Hepatocyte (in vitro differentiated cells): Measurements from ENCODE around the gene MAST4. TPM values are rescaled to one million over a fixed set of nuclear protein-coding genes. Genes with fewer than 3 reads are reported as not detected.

Experiments used
- DNase-seq: peaks from one replicate; pipeline ENCODE4 v3.0.0-alpha.2; 2016; ENCODE audit warnings: low spot score
- H2AFZ ChIP-seq: fragments of 200-600 bp; sonication (generic); 2 replicates; pipeline ENCODE4 v1.6.0; 2016; ENCODE audit warnings: antibody characterized with exemption, mild to moderate bottlenecking
- H3K27ac ChIP-seq: fragments of 200-600 bp; sonication (generic); 2 replicates; pipeline ENCODE4 v1.5.1; 2016; ENCODE audit warnings: mild to moderate bottlenecking
- H3K27me3 ChIP-seq: fragments of 200-600 bp; sonication (generic); 2 replicates; pipeline ENCODE4 v1.6.1; 2016
- H3K36me3 ChIP-seq: fragments of 200-600 bp; sonication (generic); replicated peaks from 2 replicates; pipeline ENCODE4 v1.5.1; 2016; ENCODE audit warnings: low read depth; ENCODE audit not compliant: insufficient read depth
- H3K4me1 ChIP-seq: fragments of 200-600 bp; sonication (generic); 2 replicates; pipeline ENCODE4 v1.5.1; 2016; ENCODE audit warnings: mild to moderate bottlenecking, moderate library complexity; ENCODE audit not compliant: insufficient read depth
- H3K4me2 ChIP-seq: fragments of 200-600 bp; sonication (generic); 2 replicates; pipeline ENCODE4 v1.6.0; 2016
- H3K4me3 ChIP-seq: fragments of 200-600 bp; sonication (generic); 2 replicates; pipeline ENCODE4 v1.5.1; 2016; ENCODE audit warnings: mild to moderate bottlenecking
- H3K79me2 ChIP-seq: fragments of 200-600 bp; sonication (generic); 2 replicates; pipeline ENCODE4 v1.6.0; 2017; ENCODE audit warnings: mild to moderate bottlenecking
- H3K9me2 ChIP-seq: fragments of 200-600 bp; sonication (generic); replicated peaks from 2 replicates; pipeline ENCODE4 v1.6.0; 2017; ENCODE audit warnings: mild to moderate bottlenecking; ENCODE audit not compliant: insufficient read depth
- H3K9me3 ChIP-seq: fragments of 200-600 bp; sonication (generic); 2 replicates; pipeline ENCODE4 v1.5.1; 2016; ENCODE audit warnings: low read depth, mild to moderate bottlenecking
- H4K20me1 ChIP-seq: fragments of 200-600 bp; sonication (generic); 2 replicates; pipeline ENCODE4 v1.6.0; 2016; ENCODE audit warnings: mild to moderate bottlenecking; ENCODE audit not compliant: insufficient read depth, poor library complexity, severe bottlenecking
- CTCF ChIP-seq: fragments of 200-600 bp; sonication (generic); IDR thresholded peaks from 2 replicates; pipeline ENCODE4 v1.5.1; 2016; ENCODE audit warnings: antibody characterized with exemption, mild to moderate bottlenecking; ENCODE audit not compliant: poor library complexity
- EZH2 ChIP-seq: fragments of 200-600 bp; sonication (generic); IDR thresholded peaks from 2 replicates; pipeline ENCODE4 v1.6.1; 2016; ENCODE audit warnings: antibody characterized with exemption, mild to moderate bottlenecking, borderline replicate concordance
- EZH2phosphoT487 ChIP-seq: fragments of 200-600 bp; sonication (generic); IDR thresholded peaks from one replicate; pipeline ENCODE4 v1.6.1; 2018; ENCODE audit warnings: antibody characterized with exemption, mild to moderate bottlenecking, low read depth, moderate library complexity; ENCODE audit not compliant: unreplicated experiment, severe bottlenecking
- WGBS: methylation state at CpG from one replicate; pipeline ENCODE4 v1.1.6; 2016; ENCODE audit warnings: low lambda C conversion rate; ENCODE audit errors: missing lambda C conversion rate; 5-methylcytosine and 5-hydroxymethylcytosine counted together
- polyA plus RNA-seq: library from polyadenylated mRNA; unstranded; fragments of >200 nt; fragmentation: Nextera tagmentation; extraction: Ambion mirVana; gene quantifications from 2 replicates; pipeline ENCODE4 v1.2.1, GENCODE V29; 2016
- total RNA-seq: library from RNA; depleted of rRNA; stranded (reverse); fragments of >200 nt; gene quantifications from 2 replicates; pipeline ENCODE4 v1.2.3, GENCODE V29; 2014

The MAST4 gene
- total and polyA plus RNA-seq, 2 experiments from 2014 or later = 11.7 to 13.2 TPM

GRCh38 chr5:67042176-67043003 is 446.2 kb downstream of the MAST4 start:
- Histone ChIP-seq H2AFZ (no peak overlapping the region), H3K4me2 (no peak overlapping the region), H3K27ac (no peak overlapping the region), H3K9me2 (no peaks in the 10 kb centered on the region), H3K27me3 (no peaks in the 10 kb centered on the region), H3K4me1 (peaks cover 24% of the 10 kb centered on the region), H3K79me2 (peaks cover 64% of the 10 kb centered on the region), H3K36me3 (no peaks in the 10 kb centered on the region), H3K4me3 (no peak overlapping the region), H3K9me3 (no peaks in the 10 kb centered on the region), H4K20me1 (no peaks in the 10 kb centered on the region)
- TF ChIP-seq EZH2 (no peak), EZH2phosphoT487 (no peak), CTCF (no peak)
- WGBS = 89% methylated on average over 12 of the region's 12 CpGs
- no peak for DNase-seq

GRCh38 chr5:67043796-67044511 is 447.8 kb downstream of the MAST4 start:
- DNase-seq = no peak
- Histone ChIP-seq H3K27ac (peak overlapping the region; percentile 55), H4K20me1 (no peaks in the 10 kb centered on the region), H3K4me3 (no peak overlapping the region), H3K36me3 (no peaks in the 10 kb centered on the region), H3K9me3 (no peaks in the 10 kb centered on the region), H3K9me2 (no peaks in the 10 kb centered on the region), H2AFZ (no peak overlapping the region), H3K27me3 (no peaks in the 10 kb centered on the region), H3K79me2 (peaks cover 55% of the 10 kb centered on the region), H3K4me1 (peaks cover 30% of the 10 kb centered on the region), H3K4me2 (no peak overlapping the region)
- 78% methylated on average over 3 of the region's 3 CpGs for WGBS
- TF ChIP-seq EZH2phosphoT487 = no peak
- no peak for TF ChIP-seq EZH2
- TF ChIP-seq CTCF = no peak

GRCh38 chr5:67045816-67046740 is 449.9 kb downstream of the MAST4 start:
- Histone ChIP-seq H3K79me2 (peaks cover 47% of the 10 kb centered on the region), H3K4me2 (peak overlapping the region; percentile 44), H3K36me3 (no peaks in the 10 kb centered on the region), H3K4me1 (peaks cover 30% of the 10 kb centered on the region), H3K27ac (peak overlapping the region; percentile 55), H3K4me3 (no peak overlapping the region), H3K9me3 (no peaks in the 10 kb centered on the region), H2AFZ (no peak overlapping the region), H3K27me3 (no peaks in the 10 kb centered on the region), H4K20me1 (no peaks in the 10 kb centered on the region), H3K9me2 (no peaks in the 10 kb centered on the region)
- 72% methylated on average over 6 of the region's 6 CpGs for WGBS
- TF ChIP-seq CTCF = no peak
- no peak for TF ChIP-seq EZH2phosphoT487
- TF ChIP-seq EZH2 = no peak
- DNase-seq = no peak
